HG03354 (cell line): ENCODE results near the gene DIO1.

Experiments
- ATAC-seq: cut with Tn5 transposase; IDR thresholded peaks from one replicate; pipeline ENCODE4 v1.9.1; 2021; ENCODE audit warnings: mild to moderate bottlenecking; ENCODE audit not compliant: unreplicated experiment, poor library complexity, severe bottlenecking

Gene DIO1

DNA sequence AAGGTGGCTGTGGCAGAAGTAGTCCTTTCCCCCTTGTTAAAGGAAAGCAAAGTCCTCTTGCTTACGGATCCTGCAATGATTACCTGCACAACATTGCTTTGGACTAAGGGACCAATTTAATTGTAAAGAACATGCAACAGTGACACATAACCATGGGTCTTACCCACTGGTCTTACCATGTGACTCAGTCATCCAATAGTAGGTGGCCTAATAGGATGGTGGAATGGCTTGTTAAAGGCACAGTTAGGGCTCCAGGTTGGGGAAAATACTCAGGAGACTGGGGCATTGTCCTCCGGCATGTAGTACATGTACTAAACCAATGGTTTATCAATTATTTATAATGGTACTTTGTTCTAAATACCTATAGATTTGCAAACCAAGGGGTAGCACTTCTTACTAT, 2.3 kb upstream of the DIO1 start:
- ATAC-seq = no peak

DNA sequence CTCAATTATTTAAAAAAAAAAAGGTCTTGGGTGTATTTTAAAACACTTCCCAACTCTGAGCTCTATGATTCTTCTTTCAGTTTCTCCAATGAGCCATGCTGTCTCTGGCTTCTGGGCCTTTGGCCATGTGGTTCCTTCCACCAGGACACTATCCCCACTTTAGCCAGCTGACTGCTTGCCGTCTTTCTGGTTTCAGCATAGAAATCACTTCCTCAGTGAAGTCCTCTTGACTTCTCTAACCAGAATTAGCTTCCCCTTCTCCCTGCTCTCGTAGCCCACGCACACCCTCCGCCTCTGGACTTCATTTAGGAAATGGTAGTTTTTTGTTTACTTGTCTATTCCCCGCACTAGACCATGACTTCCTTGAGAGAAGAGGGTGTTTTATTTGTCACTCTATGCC, 1.1 kb upstream of the DIO1 start:
- no peak for ATAC-seq

DNA sequence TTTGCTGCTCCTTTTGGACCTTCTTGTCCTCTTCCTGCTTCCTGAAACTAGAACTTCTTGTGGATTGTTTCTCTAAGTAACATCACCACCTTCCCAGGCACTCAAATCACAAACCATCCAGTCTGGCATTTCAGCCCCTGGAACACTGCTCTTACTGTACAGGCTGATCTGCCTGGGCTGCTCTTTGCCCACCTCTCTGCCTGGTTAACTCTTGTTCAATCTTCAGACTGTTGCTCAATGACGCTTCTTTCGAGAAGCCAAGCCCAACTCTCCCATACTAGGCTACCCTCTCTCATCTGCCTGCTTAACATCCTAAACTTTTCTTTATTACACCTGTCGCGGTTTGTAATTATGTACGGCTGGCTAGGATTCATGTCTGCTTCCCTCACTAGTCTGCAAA, 657 bp downstream of the DIO1 start:
- ATAC-seq = no peak

- no peak for ATAC-seq
These were observed 1.4 kb downstream of the DIO1 start for GRCh38 chr1:53895421-53895820.

GRCh38 chr1:53896635-53897229, 2.7 kb downstream of the DIO1 start:
- no peak for ATAC-seq

DNA sequence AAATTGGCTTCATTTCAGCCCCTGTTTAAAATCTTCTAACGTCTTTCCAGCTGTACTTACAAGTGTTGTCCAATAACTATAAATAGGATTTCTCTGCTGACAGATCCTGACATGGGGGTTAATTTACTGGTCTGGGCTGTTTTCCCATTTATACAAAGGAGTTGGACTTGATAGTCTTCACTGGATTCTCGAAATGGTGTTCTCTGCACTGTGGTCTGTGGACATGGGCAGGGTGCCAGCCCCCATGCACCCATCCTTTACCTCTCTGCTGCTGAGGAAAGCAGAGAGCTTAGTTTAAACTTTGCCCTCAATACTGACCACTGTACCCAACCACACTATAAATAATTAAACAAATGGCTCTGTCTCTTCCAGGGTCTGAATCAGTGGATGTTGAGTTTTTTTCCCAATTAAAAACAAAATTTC, 5.2 kb downstream of the DIO1 start:
- ATAC-seq = no peak

DNA sequence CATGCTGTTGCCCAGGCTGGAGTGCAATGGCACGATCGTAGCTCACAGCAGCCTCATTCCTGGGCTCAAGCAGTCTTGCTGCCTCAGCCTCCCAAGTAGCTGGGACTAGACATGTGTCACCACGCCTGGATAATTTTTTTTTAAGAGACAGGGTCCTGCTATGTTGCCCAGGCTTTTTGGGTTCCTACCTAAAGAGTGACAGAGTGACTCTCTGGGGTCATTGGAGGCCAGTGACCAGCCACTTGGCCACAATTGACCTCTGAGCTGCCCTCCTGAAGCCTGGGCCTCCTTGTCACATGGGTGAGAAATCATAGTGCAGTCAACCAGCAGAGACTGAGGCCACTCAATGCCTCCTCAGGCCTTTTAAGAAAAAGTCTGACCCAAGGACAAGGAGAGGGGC, 5.7 kb downstream of the DIO1 start:
- no peak for ATAC-seq

DNA sequence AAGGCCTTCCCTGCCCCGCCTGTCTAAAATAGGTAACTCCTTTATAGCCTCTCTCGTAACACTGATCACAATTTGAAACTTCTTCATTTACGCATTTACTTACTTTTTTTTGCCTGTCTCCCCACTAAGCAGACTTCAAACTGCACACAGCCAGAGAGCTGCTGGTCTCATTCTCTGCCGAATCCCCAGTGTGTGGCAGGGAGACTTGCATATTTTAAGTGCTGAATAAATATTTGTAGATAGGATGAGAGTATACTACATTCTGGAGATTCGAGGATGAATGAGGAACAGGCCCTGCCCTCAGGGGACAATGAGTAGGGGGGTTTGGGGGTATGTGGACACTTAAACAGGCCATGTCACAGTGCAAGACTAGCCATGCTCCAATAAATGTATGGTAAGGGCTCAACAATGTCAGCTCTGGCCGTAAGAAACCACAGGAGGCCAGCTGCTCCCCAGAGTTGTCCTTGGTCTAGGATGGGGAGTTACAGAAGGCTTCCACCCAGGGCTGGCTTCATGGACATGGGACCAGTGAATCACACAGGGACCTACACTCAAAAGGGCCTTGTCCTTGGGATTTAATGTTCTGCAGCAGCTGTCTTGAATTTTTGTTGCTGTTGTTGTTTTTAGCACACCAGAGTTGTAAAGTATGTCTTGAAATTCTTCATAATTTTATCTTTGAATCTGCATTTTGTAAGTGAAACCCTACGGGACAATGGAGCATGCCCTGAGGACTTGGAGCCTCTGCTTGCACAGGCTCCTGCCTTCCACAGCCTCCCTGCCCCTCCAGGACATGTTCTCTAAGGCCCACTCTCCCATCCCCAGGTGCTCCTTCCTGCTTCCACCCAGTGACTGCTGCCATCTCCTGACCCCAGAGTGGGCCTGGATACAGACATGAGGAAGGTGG, 8.5 kb downstream of the DIO1 start:
- no peak for ATAC-seq

- no peak for ATAC-seq
These were observed 11.5 kb downstream of the DIO1 start for GRCh38 chr1:53905509-53905908.

GRCh38 chr1:53906121-53906520, 12.1 kb downstream of the DIO1 start:
- no peak for ATAC-seq

DNA sequence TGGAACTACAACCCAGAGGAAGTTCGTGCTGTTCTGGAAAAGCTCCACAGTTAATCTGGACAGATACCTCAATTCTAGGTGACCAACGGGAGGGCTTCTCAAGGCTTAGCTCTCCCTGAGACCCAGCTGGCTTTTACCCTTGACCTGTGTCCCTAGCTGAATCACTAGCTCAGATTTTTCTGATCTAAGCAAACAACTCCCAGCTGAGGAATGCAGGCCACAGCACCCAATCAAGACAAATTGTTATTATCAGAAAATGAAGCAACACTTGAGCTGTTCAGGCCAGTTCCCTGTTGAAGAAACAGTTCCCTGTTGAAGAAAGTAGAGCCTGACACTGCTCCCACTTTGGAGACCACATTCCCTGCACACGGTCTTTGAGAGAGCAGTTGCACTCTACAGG, 16.0 kb downstream of the DIO1 start:
- no peak for ATAC-seq

GRCh38 chr1:53911442-53911841, 17.5 kb downstream of the DIO1 start:
- no peak for ATAC-seq

DNA sequence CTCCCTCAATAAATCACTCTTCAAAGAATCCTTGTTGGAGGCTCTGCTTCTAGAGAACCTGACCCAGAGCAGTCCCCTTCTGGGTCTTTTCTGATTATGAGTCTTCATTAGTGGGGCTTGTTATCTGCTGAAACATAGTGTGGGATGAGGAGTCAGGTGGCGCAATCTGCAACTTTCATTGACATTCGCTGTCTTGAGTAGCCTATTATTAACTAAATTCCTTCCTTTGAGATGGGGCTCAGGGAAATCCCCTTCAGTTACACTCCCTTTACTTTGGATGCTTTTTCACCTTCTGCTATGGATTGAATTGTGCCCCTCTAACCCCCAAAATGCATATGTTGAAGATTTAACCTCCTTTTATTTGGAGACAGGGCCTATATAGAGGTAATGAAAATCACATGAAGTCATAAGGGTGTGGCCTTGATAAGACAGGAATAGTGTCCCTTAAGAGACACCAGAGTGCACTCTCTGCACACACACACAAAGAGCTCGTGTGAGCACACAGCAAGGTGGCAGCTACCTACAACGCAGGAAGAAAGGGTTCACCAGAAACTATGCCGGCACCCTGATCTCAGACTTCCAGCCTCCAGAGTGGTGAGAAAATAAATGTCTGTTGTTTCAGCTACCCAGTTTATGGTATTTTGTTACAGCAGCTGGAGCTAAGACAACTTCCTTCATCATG, 19.5 kb downstream of the DIO1 start:
- ATAC-seq = no peak

DNA sequence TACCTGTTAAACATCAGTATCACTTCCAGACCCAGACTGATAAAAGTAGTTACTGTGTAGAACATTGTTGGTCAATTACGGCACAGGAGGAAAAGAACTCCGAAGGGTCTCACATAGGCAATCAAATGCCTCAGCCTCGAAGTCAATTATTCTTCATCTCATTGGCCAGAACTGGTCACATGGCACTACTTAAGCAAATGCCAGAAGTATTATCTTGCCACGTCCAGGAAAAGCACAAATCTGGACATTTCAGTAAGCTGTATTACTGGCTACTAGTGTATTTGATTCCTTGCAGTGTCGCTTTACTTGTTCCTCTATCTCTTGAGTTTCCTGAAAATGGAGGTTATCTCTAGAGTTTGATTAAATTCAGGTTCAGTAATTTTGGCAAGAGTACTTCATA, 24.4 kb downstream of the DIO1 start:
- no peak for ATAC-seq

DNA sequence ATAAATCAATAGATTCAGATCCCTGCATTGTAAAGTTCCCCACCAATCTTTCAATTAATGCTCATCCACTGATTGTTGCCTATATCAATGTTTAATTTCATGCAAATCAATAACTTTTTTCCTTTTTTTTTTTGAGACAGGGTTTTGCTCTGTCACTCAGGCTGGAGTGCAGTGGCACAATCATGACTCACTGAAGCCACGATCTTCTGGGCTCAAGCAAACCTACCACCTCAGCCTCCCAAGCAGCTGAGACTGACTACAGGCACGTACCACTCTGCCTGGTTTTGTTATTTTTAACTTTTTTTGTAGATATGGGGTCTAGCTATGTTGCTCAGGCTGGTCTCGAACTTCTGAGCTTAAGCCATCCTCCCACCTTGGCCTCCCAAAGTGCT, 25.7 kb downstream of the DIO1 start:
- no peak for ATAC-seq

GRCh38 chr1:53927376-53927881, 33.4 kb downstream of the DIO1 start:
- ATAC-seq = no peak

DNA sequence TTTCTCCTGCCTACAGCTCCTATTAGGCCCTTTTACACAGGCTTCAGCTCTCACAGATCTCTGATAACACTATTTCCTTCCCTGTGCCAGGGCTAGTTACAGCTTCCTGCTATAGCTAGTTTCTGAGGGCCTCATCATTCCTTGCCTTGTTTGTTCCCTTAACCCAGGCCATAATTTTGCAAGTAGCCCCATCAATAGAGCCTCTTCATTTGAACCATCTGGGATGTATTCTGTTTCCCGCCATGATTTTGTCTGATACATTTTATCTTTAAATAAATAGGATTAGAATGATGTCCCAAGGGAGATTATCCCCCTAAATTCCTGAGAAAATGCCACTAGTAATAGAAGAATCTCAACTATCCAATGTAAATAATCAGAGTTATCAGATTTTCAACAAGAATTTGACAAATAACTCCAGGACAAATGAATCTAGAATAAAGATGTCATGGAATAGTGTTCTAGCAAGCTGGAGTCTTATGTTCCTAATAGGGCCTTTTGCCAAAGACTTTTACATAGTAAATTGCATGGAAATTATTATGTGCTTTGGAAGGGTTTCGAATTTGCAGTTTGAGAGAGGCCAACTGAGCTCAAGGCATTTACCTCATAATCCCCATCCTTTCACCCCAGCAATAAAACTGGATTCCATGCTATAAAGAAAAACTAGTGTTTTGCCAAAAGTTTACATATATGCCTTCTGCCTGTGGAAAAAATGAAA, 35.4 kb downstream of the DIO1 start:
- ATAC-seq = no peak

DNA sequence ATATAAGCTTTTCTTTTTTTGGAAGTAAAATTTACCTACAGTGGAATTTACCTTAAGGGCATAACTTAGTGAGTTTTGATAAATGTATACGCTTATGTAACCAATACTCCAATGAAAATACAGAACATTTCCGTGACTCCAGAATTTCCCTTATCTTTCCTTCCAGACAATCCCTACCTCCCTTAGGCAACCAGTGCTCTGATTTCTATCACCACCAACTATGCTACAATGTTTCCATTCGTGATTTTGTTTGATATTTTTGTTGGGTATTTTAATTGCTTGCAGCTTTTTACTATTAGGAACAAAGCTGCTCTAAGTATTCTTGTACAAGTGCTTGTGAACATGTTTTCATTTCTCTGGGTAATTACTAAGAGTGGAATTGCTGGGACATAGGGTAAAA, 36.9 kb downstream of the DIO1 start:
- no peak for ATAC-seq

GRCh38 chr1:53931523-53931922, 37.5 kb downstream of the DIO1 start:
- no peak for ATAC-seq

DNA sequence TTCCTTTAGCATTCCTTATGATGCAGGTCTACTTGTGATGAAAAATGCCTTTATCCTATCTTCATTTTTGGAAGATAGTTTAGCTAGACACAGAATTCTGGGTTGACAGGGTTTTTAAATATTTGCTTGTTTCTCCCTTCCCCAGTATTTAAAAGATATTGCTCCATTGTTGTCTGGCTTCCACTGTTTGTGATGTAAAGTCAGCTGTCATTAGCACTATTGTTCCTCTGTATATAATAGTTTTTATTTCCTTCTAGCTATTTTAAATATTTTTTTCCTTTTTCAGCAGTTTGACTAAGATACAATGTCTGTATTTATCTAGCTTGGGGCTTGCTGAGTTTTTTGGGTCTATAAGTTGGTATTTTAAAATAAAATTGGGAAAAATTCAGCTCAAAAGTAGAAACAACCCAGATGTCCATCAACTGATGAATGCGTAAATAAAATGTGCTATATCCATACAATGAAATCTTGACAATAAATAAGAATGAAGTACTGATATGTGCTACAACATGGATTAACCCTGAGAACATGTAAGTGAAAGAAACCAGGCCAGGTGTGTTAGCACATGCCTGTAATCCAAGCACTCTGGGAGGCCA, 40.3 kb downstream of the DIO1 start:
- no peak for ATAC-seq
